Keratinocyte (primary cell): ENCODE results near the gene ADSS2. TPM values are rescaled to one million over a fixed set of nuclear protein-coding genes. Genes with fewer than 3 reads are reported as not detected.

Experiments used
- DNase-seq: peaks from one replicate; pipeline ENCODE4 v3.0.0-alpha.2; 2011; ENCODE audit warnings: low read depth, missing footprints, low spot score
- FAIRE-seq: peaks from 2 replicates; lab custom pipeline; 2011; peaks lifted over from hg19 to GRCh38; lab: Jason Lieb, UNC
- H2AFZ ChIP-seq: 2 replicates; pipeline ENCODE4 v1.6.0; 2012; ENCODE audit warnings: low read length, control low read depth, inconsistent platforms; ENCODE audit not compliant: control insufficient read depth
- H3K27ac ChIP-seq: 2 replicates; pipeline ENCODE4 v1.5.1; 2011; ENCODE audit warnings: low read length; ENCODE audit not compliant: control insufficient read depth, insufficient read depth
- H3K27me3 ChIP-seq: 3 replicates; pipeline ENCODE4 v1.6.0; 2011; ENCODE audit warnings: low read length; ENCODE audit not compliant: control insufficient read depth, insufficient read depth; ENCODE audit errors: extremely low read depth
- H3K36me3 ChIP-seq, 2 experiments: 2 replicates in 1 of 2; 3 replicates in 1 of 2; pipeline ENCODE4 v1.5.1; 2011; ENCODE audit warnings: low read length in 2 of 2, mild to moderate bottlenecking in 1 of 2; ENCODE audit not compliant: control insufficient read depth in 2 of 2, insufficient read depth in 2 of 2; ENCODE audit errors: extremely low read depth in 1 of 2
- H3K4me1 ChIP-seq: 3 replicates; pipeline ENCODE4 v1.5.1; 2011; ENCODE audit warnings: low read length; ENCODE audit not compliant: control insufficient read depth, insufficient read depth; ENCODE audit errors: extremely low read depth
- H3K4me2 ChIP-seq: 3 replicates; pipeline ENCODE4 v1.6.0; 2011; ENCODE audit warnings: low read depth, low read length; ENCODE audit not compliant: control insufficient read depth, insufficient read depth; ENCODE audit errors: extremely low read depth
- H3K4me3 ChIP-seq, 3 experiments: fragments of 200-600 bp in 1 of 3; sonication (generic) in 1 of 3; 2 replicates in 2 of 3; 3 replicates in 1 of 3; pipeline ENCODE4 v1.5.1; 2011 to 2016; ENCODE audit warnings: low read length in 3 of 3, mild to moderate bottlenecking in 3 of 3, control low read depth in 2 of 3, inconsistent platforms in 1 of 3, low read depth in 1 of 3, mixed read lengths in 1 of 3, mixed run types in 1 of 3, moderate library complexity in 1 of 3; ENCODE audit not compliant: control insufficient read depth in 2 of 3, insufficient read depth in 2 of 3; ENCODE audit errors: extremely low read depth in 1 of 3
- H3K79me2 ChIP-seq: 2 replicates; pipeline ENCODE4 v1.6.0; 2012; ENCODE audit warnings: low read length; ENCODE audit not compliant: control insufficient read depth, insufficient read depth
- H3K9ac ChIP-seq: 3 replicates; pipeline ENCODE4 v1.6.0; 2011; ENCODE audit warnings: low read length; ENCODE audit not compliant: control insufficient read depth, insufficient read depth; ENCODE audit errors: extremely low read depth
- H3K9me1 ChIP-seq: 3 replicates; pipeline ENCODE4 v1.6.0; 2011; ENCODE audit warnings: low read length; ENCODE audit not compliant: control insufficient read depth, insufficient read depth; ENCODE audit errors: extremely low read depth
- H3K9me3 ChIP-seq: 2 replicates; pipeline ENCODE4 v1.5.1; 2012; ENCODE audit warnings: low read depth, low read length; ENCODE audit not compliant: control insufficient read depth
- H4K20me1 ChIP-seq: 3 replicates; pipeline ENCODE4 v1.6.0; 2011; ENCODE audit warnings: low read length; ENCODE audit not compliant: control insufficient read depth, insufficient read depth; ENCODE audit errors: extremely low read depth
- EZH2 ChIP-seq: IDR thresholded peaks from one replicate; pipeline ENCODE4 v1.6.1; 2012; ENCODE audit warnings: inconsistent platforms, mild to moderate bottlenecking, low read length, moderate library complexity
- dilution Hi-C: fragments of 300-500 bp; cut with MboI; formaldehyde crosslinking; loops from one replicate; pipeline ENCODE4 v1.7.0; 2020; ENCODE audit warnings: low sequenced_read_pairs; ENCODE audit not compliant: extremely low pct_ligation_motif_present
- polyA plus RNA-seq, 5 experiments: library from polyadenylated mRNA; depleted of rRNA in 3 of 5; stranded (reverse) in 3 of 5; stranded (forward) in 1 of 5; unstranded in 1 of 5; fragments of >200 nt; gene quantifications; 1 replicate in 1 of 5; 2 replicates in 3 of 5; 3 replicates in 1 of 5; pipeline versions ENCODE4 v1.2.1 to v1.2.3, GENCODE V29; 2011 to 2012; ENCODE audit warnings: missing spikeins in 2 of 5, low read depth in 1 of 5, low replicate concordance in 1 of 5
- TF ChIP-seq, protein P1 (sequence below), 3 experiments: IDR thresholded peaks in 1 of 3; conservative IDR thresholded peaks in 1 of 3; optimal IDR thresholded peaks in 1 of 3; 2 replicates in 2 of 3; 3 replicates in 1 of 3; pipeline versions ENCODE3 to v1.5.1; 2011; ENCODE audit warnings: low read length in 3 of 3, mild to moderate bottlenecking in 3 of 3, moderate library complexity in 2 of 3, control low read depth in 1 of 3, inconsistent platforms in 1 of 3; ENCODE audit not compliant: insufficient read depth in 2 of 3; ENCODE audit errors: extremely low read depth in 1 of 3

The ADSS2 gene
- polyA plus RNA-seq, 1 donor (not counting 4 experiments of a cell fraction or from before 2014, with no cell fraction given), result 53.5 TPM

DNA sequence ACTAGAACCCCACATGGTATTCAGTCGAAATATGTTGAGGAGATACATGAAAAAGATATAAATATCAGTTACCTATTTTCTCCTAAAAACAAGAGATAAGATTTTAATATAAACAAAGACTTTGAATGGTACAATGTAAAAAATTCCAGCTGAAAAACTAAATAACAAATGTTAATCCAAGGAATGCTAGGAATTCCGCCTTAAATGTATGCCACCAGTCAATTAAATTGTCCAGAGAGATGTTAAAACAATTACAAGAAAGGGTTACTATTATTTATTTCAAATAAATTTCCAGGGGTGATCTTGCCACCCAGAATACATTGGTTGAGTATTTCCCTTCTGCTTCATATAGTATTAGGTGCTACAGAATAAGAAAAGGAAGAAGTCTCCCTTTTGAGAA, 4.2 kb downstream of the ADSS2 start:
- H3K27me3 ChIP-seq, result no peaks in the 10 kb centered on the region
- peaks cover 5% of the 10 kb centered on the region for H4K20me1 ChIP-seq
- H3K9me3 ChIP-seq, result no peaks in the 10 kb centered on the region
- no peak for DNase-seq
- dilution Hi-C loops, result no loop called here
- TF ChIP-seq, protein P1, sequence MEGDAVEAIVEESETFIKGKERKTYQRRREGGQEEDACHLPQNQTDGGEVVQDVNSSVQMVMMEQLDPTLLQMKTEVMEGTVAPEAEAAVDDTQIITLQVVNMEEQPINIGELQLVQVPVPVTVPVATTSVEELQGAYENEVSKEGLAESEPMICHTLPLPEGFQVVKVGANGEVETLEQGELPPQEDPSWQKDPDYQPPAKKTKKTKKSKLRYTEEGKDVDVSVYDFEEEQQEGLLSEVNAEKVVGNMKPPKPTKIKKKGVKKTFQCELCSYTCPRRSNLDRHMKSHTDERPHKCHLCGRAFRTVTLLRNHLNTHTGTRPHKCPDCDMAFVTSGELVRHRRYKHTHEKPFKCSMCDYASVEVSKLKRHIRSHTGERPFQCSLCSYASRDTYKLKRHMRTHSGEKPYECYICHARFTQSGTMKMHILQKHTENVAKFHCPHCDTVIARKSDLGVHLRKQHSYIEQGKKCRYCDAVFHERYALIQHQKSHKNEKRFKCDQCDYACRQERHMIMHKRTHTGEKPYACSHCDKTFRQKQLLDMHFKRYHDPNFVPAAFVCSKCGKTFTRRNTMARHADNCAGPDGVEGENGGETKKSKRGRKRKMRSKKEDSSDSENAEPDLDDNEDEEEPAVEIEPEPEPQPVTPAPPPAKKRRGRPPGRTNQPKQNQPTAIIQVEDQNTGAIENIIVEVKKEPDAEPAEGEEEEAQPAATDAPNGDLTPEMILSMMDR (optimal IDR thresholded peaks at IDR 0.05 in 1 of 3, IDR thresholded peaks at IDR 0.05 in 1 of 3, conservative IDR thresholded peaks at IDR 0.05 in 1 of 3; ENCODE audit: extremely low read depth in 1 of 3, insufficient read depth in 2 of 3, low read length in 3 of 3), result no peak
- TF ChIP-seq EZH2, result no peak
- H2AFZ ChIP-seq, result no peak overlapping the region
- peaks cover 82% of the 10 kb centered on the region for H3K79me2 ChIP-seq
- H3K36me3 ChIP-seq, result peaks cover 2 to 10% of the 10 kb centered on the region in 2 experiments
- H3K9me1 ChIP-seq, result no peaks in the 10 kb centered on the region
- H3K4me3 ChIP-seq, result no peak overlapping the region
- no peak for FAIRE-seq
- no peak overlapping the region for H3K4me2 ChIP-seq
- no peak overlapping the region for H3K27ac ChIP-seq
- no peak overlapping the region for H3K9ac ChIP-seq
- peaks cover 30% of the 10 kb centered on the region for H3K4me1 ChIP-seq

DNA sequence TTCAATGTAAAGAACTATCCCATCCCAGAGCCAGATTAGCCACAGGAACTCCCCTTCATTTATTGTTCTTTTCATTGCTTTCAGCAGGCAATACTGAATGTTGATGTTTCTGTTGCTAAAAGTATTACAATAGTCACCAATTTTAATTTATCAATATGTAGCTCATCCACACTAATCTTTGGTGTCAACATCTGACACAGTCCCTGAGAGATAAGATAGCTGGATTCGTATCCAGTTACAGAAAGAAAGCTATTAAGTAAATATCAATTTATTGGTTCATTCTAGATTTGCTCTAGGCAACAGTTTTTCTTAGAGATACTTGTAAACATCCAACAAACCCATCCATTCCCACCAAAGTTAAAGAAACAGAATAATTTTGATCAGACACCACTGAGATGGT, 4.7 kb downstream of the ADSS2 start:
- no peak overlapping the region for H2AFZ ChIP-seq
- H3K79me2 ChIP-seq, result peaks cover 88% of the 10 kb centered on the region
- peaks cover 27% of the 10 kb centered on the region for H3K4me1 ChIP-seq
- FAIRE-seq (no peak), DNase-seq (no peak)
- no peaks in the 10 kb centered on the region for H3K9me3 ChIP-seq
- no peaks in the 10 kb centered on the region for H3K27me3 ChIP-seq
- no peak overlapping the region for H3K27ac ChIP-seq
- H3K36me3 ChIP-seq, result peaks cover 2 to 10% of the 10 kb centered on the region in 2 experiments
- no peaks in the 10 kb centered on the region for H3K9me1 ChIP-seq
- TF ChIP-seq, protein P1 (optimal IDR thresholded peaks at IDR 0.05 in 1 of 3, IDR thresholded peaks at IDR 0.05 in 1 of 3, conservative IDR thresholded peaks at IDR 0.05 in 1 of 3; ENCODE audit: extremely low read depth in 1 of 3, insufficient read depth in 2 of 3, low read length in 3 of 3), result no peak
- dilution Hi-C loops, result no loop called here
- no peak overlapping the region for H3K4me2 ChIP-seq
- H3K9ac ChIP-seq, result no peak overlapping the region
- H3K4me3 ChIP-seq, result no peak overlapping the region
- H4K20me1 ChIP-seq, result peaks cover 5% of the 10 kb centered on the region
